ENCODE measurements around the gene ABCA2. TPM values are rescaled to one million over a fixed set of nuclear protein-coding genes. Genes with fewer than 3 reads are reported as not detected.
"Not testable (repeated sequence)": the region's sequence is repeated elsewhere in the genome, so short reads cannot be mapped to it uniquely, and the experiment has no call there.

Gene ABCA2
- total RNA-seq, 1 experiment from 2014 or later, result 1.3 TPM

DNA sequence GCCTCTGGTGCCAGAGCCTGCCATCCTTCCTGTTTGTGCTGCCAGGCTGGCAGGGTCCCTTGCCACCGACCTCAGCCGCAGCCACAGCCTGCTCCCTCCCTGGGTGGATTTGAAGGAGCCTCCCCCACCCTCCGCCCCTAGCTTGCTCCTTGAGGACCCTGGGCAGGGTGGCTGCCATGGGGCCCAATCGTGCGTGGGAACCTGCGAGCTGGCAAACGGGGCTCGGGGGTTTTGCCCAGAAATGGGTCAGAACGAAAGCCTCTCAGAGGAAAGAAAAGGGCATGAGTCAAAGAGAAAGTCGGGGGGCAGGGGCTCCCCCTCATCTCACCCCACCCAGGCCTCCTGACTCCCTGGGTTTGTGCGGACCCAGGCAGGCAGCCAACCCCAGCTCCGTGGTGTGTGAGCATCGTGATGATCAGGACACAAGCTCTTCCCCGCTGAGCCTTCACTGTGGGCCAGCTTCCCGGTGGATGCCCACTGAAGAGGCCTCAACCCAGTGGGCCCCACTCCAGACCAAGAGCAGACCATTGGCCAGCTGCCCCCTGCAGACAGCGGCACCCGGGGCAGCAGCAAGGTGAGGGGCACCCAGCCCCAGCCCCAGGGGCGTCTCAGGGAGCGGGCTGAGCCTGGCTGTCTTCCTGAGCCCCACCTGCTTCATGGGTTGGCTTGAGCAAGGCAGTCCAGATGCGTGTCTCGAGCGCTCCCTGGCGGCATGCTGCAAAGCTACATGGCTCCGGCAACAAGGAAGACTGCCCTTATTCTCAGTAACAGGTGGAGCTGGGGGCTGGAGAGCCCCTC lies 6.9 kb upstream of the ABCA2 start:
- H3K27me3 ChIP-seq (replicated peaks), result peaks cover 16% of the 10 kb centered on the region; the same call in 1 of the 2 replicates
- H3K4me3 ChIP-seq, result no peak overlapping the region
- DNase-seq (ENCODE audit: low read depth in 1 of 2, low spot score in 2 of 2), result peak; percentile 49 to 72
- no peaks in the 10 kb centered on the region for H3K9me3 ChIP-seq (replicated peaks)
- no peak overlapping the region for H3K27ac ChIP-seq
- H3K4me1 ChIP-seq (replicated peaks), result no peaks in the 10 kb centered on the region; the same call in 1 of the 2 replicates
- H3K36me3 ChIP-seq, result no peaks in the 10 kb centered on the region

DNA sequence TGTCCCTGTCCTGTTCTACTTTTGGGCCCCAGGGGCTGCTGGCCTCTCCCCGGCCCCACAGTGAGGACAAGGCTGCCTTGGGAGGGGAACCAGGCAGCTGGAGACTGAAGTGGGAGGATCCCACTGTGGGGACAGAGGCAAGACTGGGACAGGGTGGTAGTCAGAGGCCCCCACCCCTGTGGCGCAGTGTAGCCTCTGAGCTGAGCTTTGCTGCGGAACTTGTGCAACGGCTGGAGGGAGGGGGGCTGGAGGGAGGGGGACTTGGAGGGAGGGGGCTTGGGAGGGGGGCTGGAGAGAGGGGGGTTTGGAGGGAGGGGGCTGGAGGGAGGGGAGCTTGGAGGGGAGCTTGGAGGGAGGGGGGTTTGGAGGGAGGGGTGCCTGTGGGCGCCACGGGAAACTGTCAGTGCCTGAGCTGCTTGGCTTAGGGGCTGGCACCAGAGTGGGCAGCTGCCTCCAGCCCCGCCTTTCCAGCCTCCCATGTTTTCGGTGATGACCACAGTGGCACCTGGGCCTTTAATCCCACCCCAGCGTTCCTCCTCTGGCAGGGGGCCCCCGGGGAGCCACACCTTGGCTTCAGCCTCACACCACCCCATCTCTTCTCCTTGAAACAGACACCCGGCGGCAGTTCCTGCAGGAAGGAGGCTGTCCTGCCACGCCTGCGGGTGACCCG lies 6.1 kb upstream of the ABCA2 start:
- no peaks in the 10 kb centered on the region for H3K9me3 ChIP-seq (replicated peaks)
- peaks cover 16% of the 10 kb centered on the region; the same call in 1 of the 2 replicates for H3K27me3 ChIP-seq (replicated peaks)
- H3K4me1 ChIP-seq (replicated peaks), result no peaks in the 10 kb centered on the region; the same call in none of the 2 replicates
- H3K36me3 ChIP-seq, result no peaks in the 10 kb centered on the region
- no peak for DNase-seq (ENCODE audit: low read depth in 1 of 2, low spot score in 2 of 2)
- H3K4me3 ChIP-seq, result no peak overlapping the region
- H3K27ac ChIP-seq, result no peak overlapping the region

DNA sequence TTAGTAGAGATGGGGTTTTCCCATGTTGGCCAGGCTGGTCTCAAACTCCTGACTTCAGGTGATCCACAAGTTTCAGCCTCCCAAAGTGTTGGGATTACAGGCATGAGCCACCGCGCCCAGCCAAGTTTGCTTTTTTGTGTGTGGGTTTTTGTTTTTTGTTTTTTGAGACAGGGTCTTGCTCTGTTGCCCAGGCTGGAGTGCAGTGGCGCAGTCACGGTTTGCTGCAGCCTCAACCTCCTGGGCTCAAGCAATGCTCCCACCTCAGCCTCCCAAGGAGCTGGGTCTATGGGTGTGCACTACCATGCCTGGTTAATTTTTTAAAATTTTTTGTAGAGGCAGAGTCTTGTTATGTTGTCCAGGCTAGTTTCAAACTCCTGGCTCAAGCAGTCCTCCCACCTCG lies 5.4 kb upstream of the ABCA2 start:
- H3K4me1 ChIP-seq (replicated peaks); H3K36me3 ChIP-seq; H3K4me3 ChIP-seq; H3K27ac ChIP-seq; DNase-seq (ENCODE audit: low read depth in 1 of 2, low spot score in 2 of 2); H3K9me3 ChIP-seq (replicated peaks): not testable (repeated sequence)
- H3K27me3 ChIP-seq (replicated peaks), result peaks cover 18% of the 10 kb centered on the region

DNA sequence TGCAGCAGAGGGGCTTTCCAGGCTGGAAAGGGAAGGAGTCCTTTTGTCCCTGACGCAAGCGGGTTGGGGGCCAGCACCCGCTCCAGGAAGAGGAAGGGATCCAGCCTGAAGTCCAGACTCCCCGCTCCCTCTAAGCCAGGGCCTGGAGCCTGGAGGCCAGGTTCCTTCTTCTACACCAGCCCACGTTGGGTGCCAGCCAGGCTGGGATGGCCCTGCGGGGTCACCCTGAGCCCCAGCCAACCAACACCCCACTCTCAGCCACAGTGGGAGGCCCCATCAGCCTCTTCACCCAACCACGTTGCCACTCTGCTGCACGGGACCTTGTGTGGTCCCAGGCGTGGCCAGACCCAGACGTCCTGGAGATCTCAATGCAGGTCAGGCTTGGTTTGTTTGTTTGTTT lies 4.8 kb upstream of the ABCA2 start:
- peaks cover 16% of the 10 kb centered on the region for H3K27me3 ChIP-seq (replicated peaks)
- no peak overlapping the region for H3K27ac ChIP-seq
- no peak for DNase-seq (ENCODE audit: low read depth in 1 of 2, low spot score in 2 of 2)
- no peaks in the 10 kb centered on the region for H3K9me3 ChIP-seq (replicated peaks)
- H3K4me1 ChIP-seq (replicated peaks), result peaks cover 9% of the 10 kb centered on the region
- H3K4me3 ChIP-seq, result no peak overlapping the region
- H3K36me3 ChIP-seq, result no peaks in the 10 kb centered on the region

DNA sequence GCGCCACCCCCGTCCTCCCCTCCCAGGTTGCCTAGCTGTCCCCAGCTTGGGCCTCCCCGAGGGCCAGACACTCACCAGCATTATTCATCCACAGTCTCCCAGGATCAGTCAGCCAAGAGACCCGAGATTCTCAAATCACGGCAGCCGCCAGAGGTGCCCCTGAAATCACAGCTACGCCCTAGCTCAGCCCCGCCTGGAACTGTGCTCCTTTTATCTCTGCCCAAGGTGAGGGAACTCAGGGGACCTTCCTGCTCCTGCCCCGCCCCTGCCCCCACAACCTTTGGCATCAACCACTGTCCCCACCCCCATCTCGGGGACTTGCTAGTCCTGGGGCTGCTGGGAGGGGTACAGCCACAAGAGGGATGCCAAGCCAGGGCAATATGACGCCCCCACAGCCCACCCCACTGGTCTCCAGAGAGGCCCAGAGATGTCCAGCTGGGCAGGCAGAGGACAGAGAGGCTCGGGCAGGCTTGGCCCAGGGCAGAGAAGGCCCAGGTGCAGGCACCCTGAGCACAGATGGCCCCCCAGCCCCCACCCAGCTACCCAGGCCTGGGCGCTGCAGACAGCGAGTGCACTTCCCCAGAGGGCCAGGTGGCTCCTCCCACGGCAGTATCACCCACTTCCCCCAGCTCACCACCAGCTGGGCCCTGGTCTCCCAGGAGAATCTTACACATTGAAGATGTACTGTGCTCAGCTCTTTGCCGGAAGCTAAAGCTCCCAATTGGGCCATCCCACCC lies 4.0 kb upstream of the ABCA2 start, which contains the start of gene FUT7:
FUT7 (minus strand) TSS at position 185 of the 737 bp plus-strand sequence; CDS start at position 88, 97 bp downstream.
- no peak for DNase-seq (ENCODE audit: low read depth in 1 of 2, low spot score in 2 of 2)
- no peak within 1 kb of the TSS for H3K27ac ChIP-seq

DNA sequence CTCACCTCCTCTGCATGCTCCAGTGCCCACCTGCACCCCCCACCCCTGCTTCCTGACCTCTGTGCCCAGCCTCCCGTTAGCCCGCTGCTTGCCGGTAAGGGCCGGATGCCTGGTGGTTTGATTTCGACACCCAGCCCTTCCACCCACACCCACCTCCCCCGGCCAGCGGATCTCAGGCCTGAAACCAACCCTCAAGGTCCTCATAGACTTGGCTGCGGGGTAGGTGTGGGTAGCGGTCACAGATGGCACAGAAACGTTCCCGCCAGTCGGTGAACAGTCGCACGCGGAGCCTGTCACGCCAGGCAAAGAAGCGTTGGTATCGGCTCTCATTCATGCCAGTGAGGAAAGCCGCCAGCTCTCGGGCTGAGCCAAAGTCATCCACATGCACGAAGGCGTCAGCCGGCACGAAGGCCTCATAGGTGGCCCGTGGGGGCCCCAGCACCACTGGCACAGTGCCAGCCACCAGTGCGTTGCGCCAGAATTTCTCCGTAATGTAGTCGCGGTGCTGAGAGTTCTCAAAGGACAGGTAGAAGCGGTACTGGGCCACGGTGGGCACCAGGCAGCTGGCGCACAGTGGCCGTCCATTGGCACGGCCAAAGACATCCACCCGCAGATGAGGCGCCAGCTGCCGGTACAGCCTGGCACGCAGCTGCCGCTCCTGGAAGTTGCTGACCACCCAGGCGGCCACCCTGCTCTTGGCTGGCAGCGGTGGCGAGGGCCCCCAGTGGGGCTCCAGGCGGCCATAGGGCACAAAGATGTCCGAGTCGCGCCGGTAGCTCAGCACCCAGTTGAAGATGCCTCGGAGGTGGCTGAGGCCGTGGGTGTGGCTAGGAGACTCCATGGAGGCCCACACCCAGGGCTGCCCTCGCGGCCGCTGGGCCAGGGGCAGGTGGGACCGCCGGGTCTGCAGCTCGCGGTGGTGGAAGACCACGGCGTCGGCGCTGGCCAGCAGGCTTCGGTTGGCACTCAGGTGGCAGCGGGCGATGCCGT lies 2.8 kb upstream of the ABCA2 start:
- H3K4me3 ChIP-seq, result no peak overlapping the region
- no peaks in the 10 kb centered on the region for H3K36me3 ChIP-seq
- DNase-seq (ENCODE audit: low read depth in 1 of 2, low spot score in 2 of 2), result no peak
- peaks cover 14% of the 10 kb centered on the region for H3K4me1 ChIP-seq (replicated peaks)
- peaks cover 19% of the 10 kb centered on the region for H3K27me3 ChIP-seq (replicated peaks)
- H3K27ac ChIP-seq, result no peak overlapping the region
- no peaks in the 10 kb centered on the region for H3K9me3 ChIP-seq (replicated peaks)

More for the DNA sequence above, 4.0 kb upstream of the ABCA2 start, which contains the start of gene FUT7:
- Histone ChIP-seq H3K4me1 (replicated peaks) (peaks cover 14% of the 10 kb centered on the region), H3K36me3 (no peaks in the 10 kb centered on the region), H3K27me3 (replicated peaks) (peaks cover 18% of the 10 kb centered on the region), H3K9me3 (replicated peaks) (no peaks in the 10 kb centered on the region), H3K4me3 (no peak within 1 kb of the TSS)

DNA sequence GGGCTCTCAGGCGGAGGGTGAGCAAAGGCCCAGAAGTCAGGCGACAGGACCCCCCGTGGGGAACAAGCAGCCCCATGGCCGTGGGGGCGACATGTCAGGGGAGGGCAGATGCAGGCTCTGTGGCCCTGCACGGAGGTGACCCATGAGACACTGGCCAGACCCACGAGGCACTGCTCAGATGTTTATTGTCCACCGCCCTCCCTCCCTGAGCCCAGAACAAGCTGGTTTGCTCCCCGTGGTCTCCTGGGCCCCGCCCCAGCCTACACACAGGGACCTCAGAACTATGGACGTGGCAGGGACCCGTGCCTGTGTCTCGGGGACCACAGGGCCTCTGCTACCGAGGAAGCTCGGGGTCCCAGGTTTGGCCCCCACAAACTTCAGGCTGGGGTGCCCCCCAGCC lies 2.0 kb upstream of the ABCA2 start:
- no peak for DNase-seq (ENCODE audit: low read depth in 1 of 2, low spot score in 2 of 2)
- Histone ChIP-seq H3K36me3 (no peaks in the 10 kb centered on the region), H3K4me1 (replicated peaks) (peaks cover 14% of the 10 kb centered on the region), H3K4me3 (no peak overlapping the region), H3K27ac (no peak overlapping the region), H3K9me3 (replicated peaks) (no peaks in the 10 kb centered on the region), H3K27me3 (replicated peaks) (peaks cover 14% of the 10 kb centered on the region)

DNA sequence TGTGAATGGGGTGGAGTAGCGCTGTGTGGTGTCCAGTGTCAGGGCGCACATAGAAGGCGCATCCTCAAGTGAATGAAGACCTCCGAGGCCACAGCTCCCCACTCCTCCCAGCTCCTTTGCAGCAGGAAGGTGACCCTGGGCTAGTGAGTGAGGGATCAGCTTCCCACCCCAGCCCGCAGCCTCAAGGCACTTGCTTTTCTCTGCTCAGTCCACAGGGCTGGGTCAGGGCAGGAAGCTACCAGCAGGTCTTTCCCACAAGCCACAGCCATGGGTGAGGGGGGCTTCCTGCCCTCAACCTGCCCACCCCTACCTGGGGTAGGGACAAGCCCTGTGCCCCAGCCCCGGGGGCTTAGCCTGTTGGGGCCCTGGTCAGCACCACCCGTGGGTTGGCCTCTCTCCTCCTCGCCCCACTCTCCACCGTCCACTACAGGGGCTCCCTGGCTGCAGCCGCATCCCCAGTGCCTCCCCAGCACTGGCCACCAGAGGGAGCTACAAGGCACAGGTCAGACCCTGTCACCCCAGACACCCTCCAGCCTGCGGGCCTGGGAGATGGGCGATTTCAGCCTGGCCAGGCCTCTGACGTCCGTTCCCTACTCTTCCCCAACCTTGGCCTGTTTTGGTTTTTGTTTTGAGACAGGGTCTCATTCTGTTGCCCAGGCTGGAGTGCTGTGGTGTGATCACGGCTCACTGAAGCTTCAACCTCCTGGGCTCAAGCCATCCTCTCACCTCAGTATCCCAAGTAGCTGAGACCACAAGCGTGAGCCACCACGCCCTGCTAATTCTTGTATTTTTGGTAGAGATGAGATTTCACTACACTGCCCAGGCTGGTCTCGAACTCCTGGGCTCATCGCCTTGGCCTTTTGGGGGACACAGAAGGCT lies 1.3 kb upstream of the ABCA2 start:
- no peak overlapping the region for H3K27ac ChIP-seq
- peak; percentile 66 to 77 for DNase-seq (ENCODE audit: low read depth in 1 of 2, low spot score in 2 of 2)
- peaks cover 9% of the 10 kb centered on the region for H3K27me3 ChIP-seq (replicated peaks)
- no peak overlapping the region for H3K4me3 ChIP-seq
- H3K9me3 ChIP-seq (replicated peaks), result no peaks in the 10 kb centered on the region
- peaks cover 14% of the 10 kb centered on the region for H3K4me1 ChIP-seq (replicated peaks)
- no peaks in the 10 kb centered on the region for H3K36me3 ChIP-seq

DNA sequence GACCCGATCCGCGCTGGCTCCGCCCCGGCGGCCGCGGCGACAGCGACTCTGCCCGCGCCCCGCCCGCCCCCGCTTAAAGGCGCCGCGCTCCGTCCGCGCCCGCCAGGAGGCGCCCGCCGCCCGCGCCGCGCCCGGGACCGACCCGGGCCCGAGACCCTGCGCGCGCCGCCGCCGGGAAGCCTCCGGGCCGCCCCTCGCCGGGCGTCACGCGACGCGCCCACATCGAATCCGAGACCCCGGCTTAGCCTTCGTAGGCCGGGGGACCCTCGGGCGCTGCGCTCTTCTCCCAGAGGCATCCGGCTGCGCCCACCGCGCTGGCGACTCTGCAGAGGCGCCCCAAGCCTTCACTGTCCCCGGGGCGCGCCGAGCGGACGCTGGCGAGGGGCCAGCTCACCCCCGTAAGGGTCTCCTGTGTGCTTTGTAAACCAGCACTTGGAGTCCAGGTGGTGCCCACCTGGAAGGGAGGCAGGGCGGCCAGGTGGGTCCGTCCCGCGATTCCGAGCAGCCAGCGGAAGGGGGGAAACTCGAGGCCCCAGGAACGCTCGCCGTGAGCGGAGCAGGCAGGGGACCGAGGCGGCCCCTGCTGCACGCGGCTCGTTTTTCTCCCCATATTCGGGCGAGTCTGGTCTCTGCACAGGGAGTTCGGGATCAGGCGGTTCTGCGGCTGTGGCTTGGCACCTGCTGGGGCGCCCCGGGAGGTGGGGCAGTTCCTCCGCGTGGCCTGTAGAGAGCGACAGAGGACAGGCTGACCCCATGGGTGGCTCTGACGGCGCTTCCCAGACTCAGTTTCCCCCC lies 423 bp upstream of the ABCA2 start:
- 0 out of 2 replicates have a peak overlapping the region, but pooled peaks have one; percentile 11 for H3K4me3 ChIP-seq
- H3K27ac ChIP-seq, result no peak overlapping the region
- H3K36me3 ChIP-seq, result no peaks in the 10 kb centered on the region
- peaks cover 14% of the 10 kb centered on the region for H3K4me1 ChIP-seq (replicated peaks)
- no peak for DNase-seq (ENCODE audit: low read depth in 1 of 2, low spot score in 2 of 2)
- peaks cover 9% of the 10 kb centered on the region for H3K27me3 ChIP-seq (replicated peaks)
- no peaks in the 10 kb centered on the region for H3K9me3 ChIP-seq (replicated peaks)

DNA sequence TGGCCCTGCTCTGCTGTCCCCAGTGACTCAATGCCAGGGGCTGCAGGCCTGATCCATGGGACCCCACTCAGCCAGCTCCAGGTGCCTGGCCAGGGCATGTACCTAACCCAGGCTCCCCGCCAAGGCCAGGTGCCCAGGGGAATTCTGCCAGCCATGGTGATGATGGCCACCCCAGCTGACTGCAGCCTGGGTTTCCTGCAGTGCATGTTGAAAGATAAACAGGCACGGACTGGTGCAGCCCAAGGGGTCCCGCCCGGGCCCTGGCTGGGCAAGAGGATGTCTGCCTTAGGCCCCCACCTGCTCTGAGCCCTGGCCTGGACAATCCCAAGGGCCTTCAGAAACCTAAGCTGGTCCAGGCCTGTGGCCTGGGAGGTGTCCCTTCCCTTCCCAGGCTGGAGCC lies 1.2 kb downstream of the ABCA2 start:
- Histone ChIP-seq H3K4me1 (replicated peaks) (peaks cover 14% of the 10 kb centered on the region), H3K4me3 (no peak overlapping the region), H3K9me3 (replicated peaks) (no peaks in the 10 kb centered on the region), H3K36me3 (no peaks in the 10 kb centered on the region), H3K27ac (no peak overlapping the region), H3K27me3 (replicated peaks) (peaks cover 9% of the 10 kb centered on the region)
- DNase-seq (ENCODE audit: low read depth in 1 of 2, low spot score in 2 of 2), result no peak

DNA sequence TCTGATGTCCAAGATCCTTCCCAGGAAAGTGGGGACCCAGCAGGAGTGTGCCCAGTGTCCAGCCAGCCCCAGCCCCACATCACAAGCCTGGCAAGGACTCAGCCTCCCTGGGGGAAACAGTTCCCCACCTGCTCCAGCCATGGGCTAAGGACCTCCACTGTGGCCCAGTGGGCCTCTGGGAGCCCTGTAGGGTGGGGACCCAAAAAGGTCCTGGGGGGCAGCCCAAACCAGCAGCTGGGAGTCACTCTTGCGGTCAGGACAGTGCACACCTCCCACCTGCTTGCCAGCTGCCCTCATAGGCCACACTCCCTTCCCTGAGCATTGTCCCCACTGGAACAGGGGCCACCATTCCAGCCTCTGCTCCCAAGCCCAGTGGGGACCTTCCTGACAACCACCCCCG lies 1.7 kb downstream of the ABCA2 start:
- Histone ChIP-seq H3K9me3 (replicated peaks) (no peaks in the 10 kb centered on the region), H3K4me3 (no peak overlapping the region), H3K27me3 (replicated peaks) (peaks cover 9% of the 10 kb centered on the region), H3K27ac (no peak overlapping the region), H3K36me3 (no peaks in the 10 kb centered on the region), H3K4me1 (replicated peaks) (peaks cover 14% of the 10 kb centered on the region)
- no peak for DNase-seq (ENCODE audit: low read depth in 1 of 2, low spot score in 2 of 2)

All from SJSA1 (cell line).